Breast epithelium (tissue), 4 donors: ENCODE results near the gene OCLN. TPM values are rescaled to one million over a fixed set of nuclear protein-coding genes. Genes with fewer than 3 reads are reported as not detected.

Experiments
- DNase-seq, 2 donors: peaks; one replicate each; pipeline ENCODE4 v3.0.0-alpha.2; 2019; ENCODE audit warnings: low spot score in 2 of 2
- H3K27ac ChIP-seq, 2 donors: fragments of 200-600 bp; sonication (generic) in 1 of 2; one replicate each; pipeline ENCODE4 v1.5.1; 2016 to 2019; ENCODE audit warnings: mild to moderate bottlenecking in 1 of 2
- H3K27me3 ChIP-seq, 2 donors: fragments of 200-600 bp; sonication (generic) in 1 of 2; one replicate each; pipeline versions ENCODE4 v1.5.1 to v1.6.0; 2017 to 2019; ENCODE audit warnings: control low read depth in 1 of 2, mild to moderate bottlenecking in 1 of 2
- H3K36me3 ChIP-seq: fragments of 200-600 bp; one replicate; pipeline ENCODE4 v1.5.1; 2019
- H3K4me1 ChIP-seq, 2 donors: fragments of 200-600 bp; sonication (generic); one replicate each; pipeline ENCODE4 v1.5.1; 2016 to 2019; ENCODE audit warnings: control low read depth in 1 of 2
- H3K4me3 ChIP-seq, 3 donors: fragments of 200-600 bp; sonication (generic); 1 replicate in 2 of 3; 2 replicates in 1 of 3; pipeline ENCODE4 v1.5.1; 2016 to 2019; ENCODE audit warnings: mild to moderate bottlenecking in 3 of 3, moderate library complexity in 2 of 3
- H3K9me3 ChIP-seq, 2 donors: fragments of 200-600 bp; sonication (generic) in 1 of 2; one replicate each; pipeline ENCODE4 v1.5.1; 2016 to 2019; ENCODE audit warnings: control low read depth in 1 of 2
- CTCF ChIP-seq, 3 donors: fragments of 450-650 bp; IDR thresholded peaks; one replicate each; pipeline ENCODE4 v1.5.1; 2016 to 2017; ENCODE audit warnings: antibody characterized with exemption in 3 of 3, mild to moderate bottlenecking in 3 of 3, moderate library complexity in 3 of 3
- POLR2A ChIP-seq: fragments of 450-650 bp; IDR thresholded peaks from one replicate; pipeline ENCODE4 v1.6.1; 2016; ENCODE audit warnings: antibody characterized with exemption, mild to moderate bottlenecking, moderate library complexity
- POLR2AphosphoS5 ChIP-seq, 3 donors: sonication (generic); formaldehyde crosslinking; IDR thresholded peaks; one replicate each; pipeline ENCODE4 v1.6.1; 2017; ENCODE audit warnings: antibody characterized with exemption in 3 of 3
- intact Hi-C: fragments of 100-400 bp; cut with DNase I; formaldehyde crosslinking; loops from one replicate; pipeline ENCODE4 v1.15.1; 2023; ENCODE audit warnings: low total_unique reads
- total RNA-seq, 3 donors: library from RNA; depleted of rRNA; stranded (reverse); fragments of >200 nt; gene quantifications; one replicate each; pipeline ENCODE4 v1.1.0, GENCODE V29; 2016

OCLN gene
- total RNA-seq, 3 donors from 2014 or later = 0.48 to 85.6 (median 35.7) TPM

- Histone ChIP-seq H3K4me1 (no peaks in the 10 kb centered on the region), H3K9me3 (no peaks in the 10 kb centered on the region), H3K4me3 (peak overlapping the region; percentile 47 to 94 (median 78)), H3K27me3 (no peaks in the 10 kb centered on the region), H3K27ac (peak overlapping the region; percentile 94 to 95), H3K36me3 (no peaks in the 10 kb centered on the region)
- TF ChIP-seq POLR2A (no peak), CTCF (IDR thresholded peaks at IDR 0.05) (no peak), POLR2AphosphoS5 (IDR thresholded peaks at IDR 0.05) (no peak)
- peak in 1 of 2 donors; percentile 56 for DNase-seq
- intact Hi-C loops = no loop called here
Measured at GRCh38 chr5:69492923-69493395, 369 bp downstream of the OCLN start.

- Histone ChIP-seq H3K9me3 (no peaks in the 10 kb centered on the region), H3K27me3 (no peaks in the 10 kb centered on the region), H3K4me1 (no peaks in the 10 kb centered on the region), H3K4me3 (peak overlapping the region; percentile 47 to 94 (median 78)), H3K36me3 (no peaks in the 10 kb centered on the region), H3K27ac (peak overlapping the region; percentile 94 to 95)
- TF ChIP-seq POLR2AphosphoS5 (IDR thresholded peaks at IDR 0.05) (no peak), CTCF (IDR thresholded peaks at IDR 0.05) (no peak), POLR2A (no peak)
- intact Hi-C loops = no loop called here
- peak in 1 of 2 donors; percentile 52 for DNase-seq
Measured at GRCh38 chr5:69493396-69494133, 975 bp downstream of the OCLN start.

GRCh38 chr5:69494452-69494851 lies 1.9 kb downstream of the OCLN start:
- TF ChIP-seq POLR2AphosphoS5 (IDR thresholded peaks at IDR 0.05) (no peak), POLR2A (no peak), CTCF (IDR thresholded peaks at IDR 0.05) (no peak)
- intact Hi-C loops = no loop called here
- no peaks in the 10 kb centered on the region for H3K27me3 ChIP-seq

GRCh38 chr5:69497006-69497520 lies 4.5 kb downstream of the OCLN start:
- Histone ChIP-seq H3K4me3 (no peak overlapping the region), H3K9me3 (no peaks in the 10 kb centered on the region), H3K27ac (peak overlapping the region in 1 of 2 donors; percentile 25), H3K4me1 (no peaks in the 10 kb centered on the region), H3K27me3 (no peaks in the 10 kb centered on the region), H3K36me3 (no peaks in the 10 kb centered on the region)
- no peak for DNase-seq
- TF ChIP-seq POLR2AphosphoS5 (IDR thresholded peaks at IDR 0.05) (no peak), POLR2A (no peak), CTCF (IDR thresholded peaks at IDR 0.05) (no peak)
- intact Hi-C loops = no loop called here

More at GRCh38 chr5:69494452-69494851, 1.9 kb downstream of the OCLN start:
- H3K9me3 ChIP-seq = no peaks in the 10 kb centered on the region
- no peaks in the 10 kb centered on the region for H3K36me3 ChIP-seq
- H3K27ac ChIP-seq = peak overlapping the region in 1 of 2 donors; percentile 94
- H3K4me3 ChIP-seq = peak overlapping the region in 2 of 3 donors; percentile 78 to 94
- no peak for DNase-seq
- H3K4me1 ChIP-seq = no peaks in the 10 kb centered on the region

GRCh38 chr5:69498384-69498783 lies 5.8 kb downstream of the OCLN start:
- H3K4me1 ChIP-seq = peaks cover 0 to 7% of the 10 kb centered on the region in 2 donors
- no peaks in the 10 kb centered on the region for H3K36me3 ChIP-seq
- H3K4me3 ChIP-seq = no peak overlapping the region
- no peaks in the 10 kb centered on the region for H3K9me3 ChIP-seq
- DNase-seq = no peak
- TF ChIP-seq CTCF (IDR thresholded peaks at IDR 0.05) = no peak
- no peak for TF ChIP-seq POLR2AphosphoS5 (IDR thresholded peaks at IDR 0.05)
- no peak for TF ChIP-seq POLR2A
- no peaks in the 10 kb centered on the region for H3K27me3 ChIP-seq
- no peak overlapping the region for H3K27ac ChIP-seq
- intact Hi-C loops = no loop called here
